HepG2 (cell line): ENCODE results near the gene CARMIL3. TPM values are rescaled to one million over a fixed set of nuclear protein-coding genes. Genes with fewer than 3 reads are reported as not detected.

Experiments
- CBX2 ChIP-seq, 2 experiments: fragments of 200-600 bp in 1 of 2; sonication (generic); formaldehyde crosslinking in 1 of 2; IDR thresholded peaks; 2 replicates each; pipeline versions ENCODE4 v1.7.0 to v1.8.1; 2018 to 2022; ENCODE audit warnings: low read depth in 2 of 2, low read length in 1 of 2, mild to moderate bottlenecking in 1 of 2, missing genetic modification reagents in 1 of 2
- FLYWCH1 ChIP-seq: sonication (generic); formaldehyde crosslinking; IDR thresholded peaks from 2 replicates; pipeline ENCODE4 v1.8.1; 2023; ENCODE audit warnings: mild to moderate bottlenecking, missing genetic modification reagents
- GLI4 ChIP-seq: sonication (generic); formaldehyde crosslinking; IDR thresholded peaks from 2 replicates; pipeline ENCODE4 v1.5.1; 2020; ENCODE audit warnings: missing genetic modification reagents, mild to moderate bottlenecking, moderate library complexity, borderline replicate concordance
- GPN1 ChIP-seq: sonication (generic); formaldehyde crosslinking; IDR thresholded peaks from 2 replicates; pipeline ENCODE4 v1.5.1; 2020; ENCODE audit warnings: missing genetic modification reagents, borderline replicate concordance
- KLF13 ChIP-seq: sonication (generic); formaldehyde crosslinking; IDR thresholded peaks from 2 replicates; pipeline ENCODE4 v1.4.0; 2020; ENCODE audit warnings: mild to moderate bottlenecking, missing genetic modification reagents
- MED1 ChIP-seq: sonication (generic); formaldehyde crosslinking; IDR thresholded peaks from 2 replicates; pipeline ENCODE4 v1.4.0; 2020; ENCODE audit warnings: missing genetic modification reagents
- MTF2 ChIP-seq: sonication (generic); formaldehyde crosslinking; IDR thresholded peaks from 2 replicates; pipeline ENCODE4 v1.5.0; 2020; ENCODE audit warnings: missing genetic modification reagents, borderline replicate concordance
- RFX3 ChIP-seq: IDR thresholded peaks from 2 replicates; pipeline ENCODE4 v1.6.1; 2016; ENCODE audit warnings: missing biosample characterization, missing genetic modification reagents
- SP140L ChIP-seq: sonication (generic); formaldehyde crosslinking; IDR thresholded peaks from 2 replicates; pipeline ENCODE4 v1.4.0; 2020; ENCODE audit warnings: missing genetic modification reagents, borderline replicate concordance
- TRAFD1 ChIP-seq: sonication (generic); formaldehyde crosslinking; IDR thresholded peaks from 2 replicates; pipeline ENCODE4 v1.5.1; 2020; ENCODE audit warnings: missing genetic modification reagents, mild to moderate bottlenecking, borderline replicate concordance
- UBTF ChIP-seq: sonication (generic); formaldehyde crosslinking; IDR thresholded peaks from 2 replicates; pipeline ENCODE4 v1.4.0; 2020; ENCODE audit warnings: mild to moderate bottlenecking, missing genetic modification reagents
- XBP1 ChIP-seq: sonication (generic); formaldehyde crosslinking; IDR thresholded peaks from 2 replicates; pipeline ENCODE4 v1.5.0; 2020; ENCODE audit warnings: missing genetic modification reagents
- ZNF138 ChIP-seq: sonication (generic); formaldehyde crosslinking; IDR thresholded peaks from 2 replicates; pipeline ENCODE4 v1.5.0; 2020; ENCODE audit warnings: mild to moderate bottlenecking, low read depth, missing genetic modification reagents
- ZNF558 ChIP-seq: sonication (generic); formaldehyde crosslinking; IDR thresholded peaks from 2 replicates; pipeline ENCODE4 v1.9.0; 2022; ENCODE audit warnings: mild to moderate bottlenecking, missing genetic modification reagents, borderline replicate concordance
- ZNF605 ChIP-seq: sonication (generic); formaldehyde crosslinking; IDR thresholded peaks from 2 replicates; pipeline ENCODE4 v1.8.0; 2022; ENCODE audit warnings: mild to moderate bottlenecking, missing genetic modification reagents
- ZSCAN30 ChIP-seq: sonication (generic); formaldehyde crosslinking; IDR thresholded peaks from 2 replicates; pipeline ENCODE4 v1.5.0; 2020; ENCODE audit warnings: mild to moderate bottlenecking, missing genetic modification reagents
- polyA plus RNA-seq, 8 experiments: library from polyadenylated mRNA; depleted of rRNA in 3 of 8; stranded (reverse) in 7 of 8; unstranded in 1 of 8; fragments of >200 nt; fragmentation: Illumina TruSeq in 4 of 8; extraction: Trizol in 4 of 8; gene quantifications; 2 replicates each; pipeline versions ENCODE4 v1.2.1 to v1.2.3, GENCODE V29; 2011 to 2016; ENCODE audit warnings: low read depth in 4 of 8, missing spikeins in 1 of 8, mixed read lengths in 1 of 8; ENCODE audit not compliant: insufficient read depth in 1 of 8
- total RNA-seq, 5 experiments: library from RNA; depleted of rRNA; stranded (reverse); fragments of >200 nt; fragmentation: Illumina TruSeq; extraction: Trizol; gene quantifications; 2 replicates each; pipeline ENCODE4 v1.2.3, GENCODE V29; 2016; ENCODE audit warnings: low read depth in 1 of 5
- TF ChIP-seq, protein P1 (sequence below): sonication (generic); formaldehyde crosslinking; IDR thresholded peaks from 2 replicates; pipeline ENCODE4 v1.4.0; 2020; ENCODE audit warnings: missing genetic modification reagents
- TF ChIP-seq, protein P2 (sequence below): sonication (generic); formaldehyde crosslinking; conservative IDR thresholded peaks from 2 replicates; pipeline ENCODE4 v1.4.0; 2020; ENCODE audit warnings: missing genetic modification reagents
- TF ChIP-seq, protein P3 (sequence below), 2 experiments: fragments of 450-650 bp in 1 of 2; sonication (generic) in 1 of 2; formaldehyde crosslinking; IDR thresholded peaks; 2 replicates each; pipeline versions ENCODE4 v1.5.0 to v1.8.0; 2020 to 2022; ENCODE audit warnings: mild to moderate bottlenecking in 1 of 2, missing genetic modification reagents in 1 of 2

Gene CARMIL3
- total and polyA plus RNA-seq, 2 of the 13 experiments (the other 11 are each of a cell fraction or from before 2014, with no cell fraction given), result 0.27 to 0.55 TPM

DNA sequence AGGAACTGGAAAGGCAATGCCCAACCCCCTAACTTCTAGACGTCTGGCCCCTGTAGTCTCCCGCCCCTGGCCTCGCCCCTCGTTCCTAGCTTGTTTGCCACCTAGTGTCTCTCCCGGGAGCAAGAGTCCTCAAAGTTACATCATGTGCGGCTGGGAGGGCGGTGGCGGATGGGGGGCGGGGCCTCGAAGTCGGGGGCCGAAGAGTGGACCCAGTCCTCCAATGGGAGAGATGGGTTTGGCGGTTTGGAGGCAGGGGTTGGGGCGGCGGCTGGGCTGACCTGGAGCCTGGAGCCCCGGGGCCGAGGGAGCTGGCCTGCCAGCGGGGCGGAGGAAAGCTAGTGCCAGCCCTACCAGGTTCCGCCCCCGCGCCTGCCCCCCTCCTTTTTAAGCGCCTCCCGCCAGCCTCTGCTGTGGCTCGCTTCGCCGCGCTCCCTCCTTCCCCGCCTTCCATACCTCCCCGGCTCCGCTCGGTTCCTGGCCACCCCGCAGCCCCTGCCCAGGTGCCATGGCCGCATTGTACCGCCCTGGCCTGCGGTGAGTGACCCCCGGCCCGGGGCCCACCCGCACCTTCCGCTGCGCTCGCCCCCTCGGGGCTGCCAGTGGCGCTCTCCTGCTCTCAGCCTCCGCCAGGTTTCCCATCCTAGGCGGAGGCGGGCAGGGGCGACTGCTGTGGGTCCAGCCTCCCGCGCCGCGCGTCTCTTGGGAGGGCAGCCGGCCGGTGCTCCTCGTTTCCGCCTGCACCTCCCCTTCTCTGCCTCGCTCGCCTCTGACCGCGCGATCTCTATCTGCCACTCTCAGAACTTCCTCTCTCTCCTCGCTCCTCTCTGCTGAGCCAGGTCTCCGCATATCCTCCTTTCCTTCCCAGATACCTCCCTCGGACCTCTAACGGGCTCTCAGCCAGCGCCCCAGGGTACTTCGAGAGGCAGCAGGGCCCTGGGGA lies 42.4 kb downstream of the CARMIL3 start, which contains the start of gene PCK2 (continued):
- TF ChIP-seq UBTF (peak; percentile 97), MTF2 (CRISPR knock-in tag) (no peak), ZSCAN30 (CRISPR knock-in tag) (no peak), TRAFD1 (CRISPR knock-in tag) (no peak), RFX3 (CRISPR knock-in tag) (no peak; the same call in 1 of the 2 replicates), ZNF605 (CRISPR knock-in tag) (peak; percentile 100), GPN1 (CRISPR knock-in tag) (peak; percentile 98), ZNF138 (no peak), SP140L (CRISPR knock-in tag) (peak; percentile 94; the same call in 1 of the 2 replicates), KLF13 (CRISPR knock-in tag) (peak; percentile 97; the same call in 1 of the 2 replicates), ZNF558 (CRISPR knock-in tag) (no peak), MED1 (CRISPR knock-in tag) (peak; percentile 90), GLI4 (CRISPR knock-in tag) (peak; percentile 98), FLYWCH1 (CRISPR knock-in tag) (no peak), XBP1 (CRISPR knock-in tag) (peak; percentile 57; the same call in 1 of the 2 replicates), CBX2 (IDR thresholded peaks at IDR 0.05; ENCODE audit: low read depth, low read length) (no peak), CBX2 (CRISPR knock-in tag; IDR thresholded peaks at IDR 0.05; ENCODE audit: low read depth) (peak; percentile 98)
- TF ChIP-seq, protein P1, sequence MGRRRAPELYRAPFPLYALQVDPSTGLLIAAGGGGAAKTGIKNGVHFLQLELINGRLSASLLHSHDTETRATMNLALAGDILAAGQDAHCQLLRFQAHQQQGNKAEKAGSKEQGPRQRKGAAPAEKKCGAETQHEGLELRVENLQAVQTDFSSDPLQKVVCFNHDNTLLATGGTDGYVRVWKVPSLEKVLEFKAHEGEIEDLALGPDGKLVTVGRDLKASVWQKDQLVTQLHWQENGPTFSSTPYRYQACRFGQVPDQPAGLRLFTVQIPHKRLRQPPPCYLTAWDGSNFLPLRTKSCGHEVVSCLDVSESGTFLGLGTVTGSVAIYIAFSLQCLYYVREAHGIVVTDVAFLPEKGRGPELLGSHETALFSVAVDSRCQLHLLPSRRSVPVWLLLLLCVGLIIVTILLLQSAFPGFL, result peak; percentile 95
- TF ChIP-seq, protein P2, sequence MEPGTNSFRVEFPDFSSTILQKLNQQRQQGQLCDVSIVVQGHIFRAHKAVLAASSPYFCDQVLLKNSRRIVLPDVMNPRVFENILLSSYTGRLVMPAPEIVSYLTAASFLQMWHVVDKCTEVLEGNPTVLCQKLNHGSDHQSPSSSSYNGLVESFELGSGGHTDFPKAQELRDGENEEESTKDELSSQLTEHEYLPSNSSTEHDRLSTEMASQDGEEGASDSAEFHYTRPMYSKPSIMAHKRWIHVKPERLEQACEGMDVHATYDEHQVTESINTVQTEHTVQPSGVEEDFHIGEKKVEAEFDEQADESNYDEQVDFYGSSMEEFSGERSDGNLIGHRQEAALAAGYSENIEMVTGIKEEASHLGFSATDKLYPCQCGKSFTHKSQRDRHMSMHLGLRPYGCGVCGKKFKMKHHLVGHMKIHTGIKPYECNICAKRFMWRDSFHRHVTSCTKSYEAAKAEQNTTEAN, result peak; percentile 94
- TF ChIP-seq, protein P3, sequence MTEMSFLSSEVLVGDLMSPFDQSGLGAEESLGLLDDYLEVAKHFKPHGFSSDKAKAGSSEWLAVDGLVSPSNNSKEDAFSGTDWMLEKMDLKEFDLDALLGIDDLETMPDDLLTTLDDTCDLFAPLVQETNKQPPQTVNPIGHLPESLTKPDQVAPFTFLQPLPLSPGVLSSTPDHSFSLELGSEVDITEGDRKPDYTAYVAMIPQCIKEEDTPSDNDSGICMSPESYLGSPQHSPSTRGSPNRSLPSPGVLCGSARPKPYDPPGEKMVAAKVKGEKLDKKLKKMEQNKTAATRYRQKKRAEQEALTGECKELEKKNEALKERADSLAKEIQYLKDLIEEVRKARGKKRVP (CRISPR knock-in tag; IDR thresholded peaks at IDR 0.05), result peak in 1 of 2 experiments; percentile 82; a peak in 1 of 4 replicates
